IPS-18c (cell line): ENCODE results near the gene PACS2.

Experiments used
- H3K4me3 ChIP-seq: 2 replicates; pipeline ENCODE4 v1.7.0; 2013; ENCODE audit warnings: low read depth, mild to moderate bottlenecking, low read length, moderate library complexity; ENCODE audit not compliant: insufficient read depth
- H3K9me3 ChIP-seq: one replicate; pipeline ENCODE4 v1.6.1; 2013; ENCODE audit warnings: mild to moderate bottlenecking, low read length, moderate library complexity; ENCODE audit not compliant: control insufficient read depth, insufficient read depth

Gene PACS2

GRCh38 chr14:105368032-105368417 lies 53.5 kb downstream of the PACS2 start:
- Histone ChIP-seq H3K9me3 (no peaks in the 10 kb centered on the region), H3K4me3 (no peak overlapping the region)

GRCh38 chr14:105368426-105368825 lies 53.9 kb downstream of the PACS2 start:
- H3K4me3 ChIP-seq: no peak overlapping the region
- no peaks in the 10 kb centered on the region for H3K9me3 ChIP-seq

GRCh38 chr14:105368910-105369652 lies 54.5 kb downstream of the PACS2 start:
- no peak overlapping the region for H3K4me3 ChIP-seq

GRCh38 chr14:105369653-105370040 lies 55.1 kb downstream of the PACS2 start:
- H3K4me3 ChIP-seq: no peak overlapping the region

More at GRCh38 chr14:105368910-105369652, 54.5 kb downstream of the PACS2 start:
- no peaks in the 10 kb centered on the region for H3K9me3 ChIP-seq

GRCh38 chr14:105374389-105374788 lies 59.8 kb downstream of the PACS2 start:
- Histone ChIP-seq H3K4me3 (no peak overlapping the region), H3K9me3 (no peaks in the 10 kb centered on the region)

More at GRCh38 chr14:105369653-105370040, 55.1 kb downstream of the PACS2 start:
- H3K9me3 ChIP-seq: no peaks in the 10 kb centered on the region

- no peaks in the 10 kb centered on the region for H3K9me3 ChIP-seq
- no peak overlapping the region for H3K4me3 ChIP-seq
These were observed 61.1 kb downstream of the PACS2 start for GRCh38 chr14:105375635-105376057.

- no peak overlapping the region for H3K4me3 ChIP-seq
- no peaks in the 10 kb centered on the region for H3K9me3 ChIP-seq
These were observed 62.2 kb downstream of the PACS2 start for GRCh38 chr14:105376521-105377440.

- no peak overlapping the region for H3K4me3 ChIP-seq
- H3K9me3 ChIP-seq: no peaks in the 10 kb centered on the region
These were observed 63.1 kb downstream of the PACS2 start for GRCh38 chr14:105377555-105378182.

GRCh38 chr14:105378199-105378598 lies 63.7 kb downstream of the PACS2 start:
- Histone ChIP-seq H3K9me3 (no peaks in the 10 kb centered on the region), H3K4me3 (no peak overlapping the region)

- H3K9me3 ChIP-seq: no peaks in the 10 kb centered on the region
- no peak overlapping the region for H3K4me3 ChIP-seq
These were observed 64.5 kb downstream of the PACS2 start for GRCh38 chr14:105378873-105379685.

GRCh38 chr14:105379946-105380345 lies 65.4 kb downstream of the PACS2 start:
- H3K4me3 ChIP-seq: no peak overlapping the region
- no peaks in the 10 kb centered on the region for H3K9me3 ChIP-seq

GRCh38 chr14:105380756-105381155 lies 66.2 kb downstream of the PACS2 start:
- Histone ChIP-seq H3K4me3 (no peak overlapping the region), H3K9me3 (no peaks in the 10 kb centered on the region)

GRCh38 chr14:105381446-105382342 lies 67.1 kb downstream of the PACS2 start:
- Histone ChIP-seq H3K9me3 (no peaks in the 10 kb centered on the region), H3K4me3 (no peak overlapping the region)

GRCh38 chr14:105382343-105383082 lies 68.0 kb downstream of the PACS2 start:
- no peak overlapping the region for H3K4me3 ChIP-seq
- no peaks in the 10 kb centered on the region for H3K9me3 ChIP-seq

- Histone ChIP-seq H3K9me3 (peaks cover 1% of the 10 kb centered on the region), H3K4me3 (no peak overlapping the region)
These were observed 68.7 kb downstream of the PACS2 start for GRCh38 chr14:105383083-105383730.
